Breast epithelium (tissue), 4 donors: ENCODE results near the gene GPR183. TPM values are rescaled to one million over a fixed set of nuclear protein-coding genes. Genes with fewer than 3 reads are reported as not detected.
A peak's percentile ranks its signal among the peaks of the same experiment; 100 is the strongest.

Source experiments
- DNase-seq, 2 donors: peaks; one replicate each; pipeline ENCODE4 v3.0.0-alpha.2; 2019; ENCODE audit warnings: low spot score in 2 of 2
- H3K27ac ChIP-seq, 2 donors: fragments of 200-600 bp; sonication (generic) in 1 of 2; one replicate each; pipeline ENCODE4 v1.5.1; 2016 to 2019; ENCODE audit warnings: mild to moderate bottlenecking in 1 of 2
- H3K27me3 ChIP-seq, 2 donors: fragments of 200-600 bp; sonication (generic) in 1 of 2; one replicate each; pipeline versions ENCODE4 v1.5.1 to v1.6.0; 2017 to 2019; ENCODE audit warnings: control low read depth in 1 of 2, mild to moderate bottlenecking in 1 of 2
- H3K36me3 ChIP-seq: fragments of 200-600 bp; one replicate; pipeline ENCODE4 v1.5.1; 2019
- H3K4me1 ChIP-seq, 2 donors: fragments of 200-600 bp; sonication (generic); one replicate each; pipeline ENCODE4 v1.5.1; 2016 to 2019; ENCODE audit warnings: control low read depth in 1 of 2
- H3K4me3 ChIP-seq, 3 donors: fragments of 200-600 bp; sonication (generic); 1 replicate in 2 of 3; 2 replicates in 1 of 3; pipeline ENCODE4 v1.5.1; 2016 to 2019; ENCODE audit warnings: mild to moderate bottlenecking in 3 of 3, moderate library complexity in 2 of 3
- H3K9me3 ChIP-seq, 2 donors: fragments of 200-600 bp; sonication (generic) in 1 of 2; one replicate each; pipeline ENCODE4 v1.5.1; 2016 to 2019; ENCODE audit warnings: control low read depth in 1 of 2
- CTCF ChIP-seq, 3 donors: fragments of 450-650 bp; IDR thresholded peaks; one replicate each; pipeline ENCODE4 v1.5.1; 2016 to 2017; ENCODE audit warnings: antibody characterized with exemption in 3 of 3, mild to moderate bottlenecking in 3 of 3, moderate library complexity in 3 of 3
- POLR2A ChIP-seq: fragments of 450-650 bp; IDR thresholded peaks from one replicate; pipeline ENCODE4 v1.6.1; 2016; ENCODE audit warnings: antibody characterized with exemption, mild to moderate bottlenecking, moderate library complexity
- POLR2AphosphoS5 ChIP-seq, 3 donors: sonication (generic); formaldehyde crosslinking; IDR thresholded peaks; one replicate each; pipeline ENCODE4 v1.6.1; 2017; ENCODE audit warnings: antibody characterized with exemption in 3 of 3
- intact Hi-C: fragments of 100-400 bp; cut with DNase I; formaldehyde crosslinking; loops from one replicate; pipeline ENCODE4 v1.15.1; 2023; ENCODE audit warnings: low total_unique reads
- total RNA-seq, 3 donors: library from RNA; depleted of rRNA; stranded (reverse); fragments of >200 nt; gene quantifications; one replicate each; pipeline ENCODE4 v1.1.0, GENCODE V29; 2016

Gene GPR183
- total RNA-seq, 3 donors from 2014 or later = 10.2 to 30.1 (median 21.4) TPM

- no peaks in the 10 kb centered on the region for H3K4me1 ChIP-seq
These were observed 27.6 kb downstream of the GPR183 start for GRCh38 chr13:99279637-99280036.

GRCh38 chr13:99278843-99279242 lies 28.4 kb downstream of the GPR183 start:
- Histone ChIP-seq H3K36me3 (no peaks in the 10 kb centered on the region), H3K4me3 (no peak overlapping the region), H3K27me3 (no peaks in the 10 kb centered on the region), H3K4me1 (no peaks in the 10 kb centered on the region), H3K27ac (no peak overlapping the region), H3K9me3 (no peaks in the 10 kb centered on the region)
- no peak for DNase-seq
- intact Hi-C loops = no loop called here
- TF ChIP-seq POLR2A = no peak
- TF ChIP-seq CTCF (IDR thresholded peaks at IDR 0.05) = no peak
- TF ChIP-seq POLR2AphosphoS5 (IDR thresholded peaks at IDR 0.05) = no peak

More at GRCh38 chr13:99279637-99280036, 27.6 kb downstream of the GPR183 start:
- Histone ChIP-seq H3K9me3 (no peaks in the 10 kb centered on the region), H3K27ac (peak overlapping the region; percentile 15 to 57), H3K27me3 (no peaks in the 10 kb centered on the region), H3K4me3 (no peak overlapping the region), H3K36me3 (no peaks in the 10 kb centered on the region)
- TF ChIP-seq POLR2AphosphoS5 (IDR thresholded peaks at IDR 0.05) (no peak), CTCF (IDR thresholded peaks at IDR 0.05) (no peak), POLR2A (no peak)
- intact Hi-C loops = no loop called here
- DNase-seq = no peak

- H3K36me3 ChIP-seq = no peaks in the 10 kb centered on the region
- H3K4me3 ChIP-seq = no peak overlapping the region
- no peaks in the 10 kb centered on the region for H3K9me3 ChIP-seq
- no peak for TF ChIP-seq POLR2A
- no peak for TF ChIP-seq POLR2AphosphoS5 (IDR thresholded peaks at IDR 0.05)
- TF ChIP-seq CTCF (IDR thresholded peaks at IDR 0.05) = no peak
- intact Hi-C loops = no loop called here
- no peak for DNase-seq
- no peaks in the 10 kb centered on the region for H3K4me1 ChIP-seq
- no peak overlapping the region for H3K27ac ChIP-seq
- H3K27me3 ChIP-seq = no peaks in the 10 kb centered on the region
These were observed 29.0 kb downstream of the GPR183 start for GRCh38 chr13:99278200-99278599.

GRCh38 chr13:99277629-99278028 lies 29.6 kb downstream of the GPR183 start:
- TF ChIP-seq POLR2A (no peak), CTCF (IDR thresholded peaks at IDR 0.05) (no peak), POLR2AphosphoS5 (IDR thresholded peaks at IDR 0.05) (no peak)
- H3K4me1 ChIP-seq = no peaks in the 10 kb centered on the region
- intact Hi-C loops = no loop called here

GRCh38 chr13:99276706-99277105 lies 30.5 kb downstream of the GPR183 start:
- no peak for TF ChIP-seq POLR2A
- TF ChIP-seq POLR2AphosphoS5 (IDR thresholded peaks at IDR 0.05) = no peak
- TF ChIP-seq CTCF (IDR thresholded peaks at IDR 0.05) = no peak
- no peaks in the 10 kb centered on the region for H3K4me1 ChIP-seq
- H3K9me3 ChIP-seq = peaks cover 5 to 6% of the 10 kb centered on the region in 2 donors
- intact Hi-C loops = no loop called here
- no peaks in the 10 kb centered on the region for H3K36me3 ChIP-seq
- DNase-seq = no peak
- H3K27ac ChIP-seq = no peak overlapping the region
- no peaks in the 10 kb centered on the region for H3K27me3 ChIP-seq
- no peak overlapping the region for H3K4me3 ChIP-seq

More at GRCh38 chr13:99277629-99278028, 29.6 kb downstream of the GPR183 start:
- Histone ChIP-seq H3K27me3 (no peaks in the 10 kb centered on the region), H3K9me3 (peaks cover under 1 to 2% of the 10 kb centered on the region in 2 donors), H3K36me3 (no peaks in the 10 kb centered on the region), H3K27ac (no peak overlapping the region), H3K4me3 (no peak overlapping the region)
- DNase-seq = no peak
